H7 (cell line): ENCODE measurements around the gene GLYR1. TPM values are rescaled to one million over a fixed set of nuclear protein-coding genes. Genes with fewer than 3 reads are reported as not detected.

Source experiments
- DNase-seq: peaks from one replicate; pipeline ENCODE4 v3.0.0; 2012
- H3K27me3 ChIP-seq: 2 replicates; pipeline ENCODE4 v1.6.0; 2011; ENCODE audit warnings: mild to moderate bottlenecking, low read length; ENCODE audit not compliant: control insufficient read depth, insufficient read depth
- H3K36me3 ChIP-seq: replicated peaks from 2 replicates; pipeline ENCODE4 v1.5.1; 2011; ENCODE audit warnings: low read length; ENCODE audit not compliant: control insufficient read depth, insufficient read depth
- H3K4me3 ChIP-seq: 2 replicates; pipeline ENCODE4 v1.5.1; 2011; ENCODE audit warnings: low read depth, mild to moderate bottlenecking, control low read depth, low read length, moderate library complexity; ENCODE audit not compliant: insufficient read depth
- total RNA-seq: library from RNA; depleted of rRNA; stranded (reverse); fragments of >200 nt; shearing (Covaris generic); gene quantifications from 2 replicates; pipeline ENCODE4 v1.2.3, GENCODE V29; 2014

The GLYR1 gene
- total RNA-seq, 1 experiment from 2014 or later: 56.6 TPM

- peak; percentile 65 for DNase-seq
- H3K27me3 ChIP-seq: no peaks in the 10 kb centered on the region
- H3K4me3 ChIP-seq: no peak overlapping the region
- peaks cover 28% of the 10 kb centered on the region for H3K36me3 ChIP-seq
Observed at GRCh38 chr16:4814542-4815173, 32.4 kb downstream of the GLYR1 start.

- H3K36me3 ChIP-seq: peaks cover 28% of the 10 kb centered on the region
- H3K27me3 ChIP-seq: no peaks in the 10 kb centered on the region
- DNase-seq: no peak
- H3K4me3 ChIP-seq: no peak overlapping the region
Observed at GRCh38 chr16:4814046-4814445, 33.0 kb downstream of the GLYR1 start.

GRCh38 chr16:4813251-4814003 is 33.7 kb downstream of the GLYR1 start:
- no peak for DNase-seq
- Histone ChIP-seq H3K4me3 (no peak overlapping the region), H3K36me3 (peaks cover 28% of the 10 kb centered on the region), H3K27me3 (no peaks in the 10 kb centered on the region)

- Histone ChIP-seq H3K4me3 (no peak overlapping the region), H3K36me3 (peaks cover 24% of the 10 kb centered on the region), H3K27me3 (no peaks in the 10 kb centered on the region)
- no peak for DNase-seq
Observed at GRCh38 chr16:4811773-4812172, 35.3 kb downstream of the GLYR1 start.

GRCh38 chr16:4811242-4811641 is 35.8 kb downstream of the GLYR1 start:
- H3K36me3 ChIP-seq: peaks cover 26% of the 10 kb centered on the region
- DNase-seq: peak; percentile 29
- no peaks in the 10 kb centered on the region for H3K27me3 ChIP-seq
- H3K4me3 ChIP-seq: no peak overlapping the region

- Histone ChIP-seq H3K4me3 (no peak overlapping the region), H3K27me3 (no peaks in the 10 kb centered on the region), H3K36me3 (peaks cover 10% of the 10 kb centered on the region)
- DNase-seq: no peak
Observed at GRCh38 chr16:4806280-4806679, 40.8 kb downstream of the GLYR1 start.

GRCh38 chr16:4805231-4805630 is 41.9 kb downstream of the GLYR1 start:
- H3K4me3 ChIP-seq: no peak overlapping the region
- peaks cover 8% of the 10 kb centered on the region for H3K36me3 ChIP-seq
- no peaks in the 10 kb centered on the region for H3K27me3 ChIP-seq
- no peak for DNase-seq

GRCh38 chr16:4803898-4804762 is 43.0 kb downstream of the GLYR1 start:
- Histone ChIP-seq H3K27me3 (no peaks in the 10 kb centered on the region), H3K36me3 (peaks cover 7% of the 10 kb centered on the region), H3K4me3 (no peak overlapping the region)
- DNase-seq: peak; percentile 57

GRCh38 chr16:4803401-4803844 is 43.7 kb downstream of the GLYR1 start:
- Histone ChIP-seq H3K4me3 (no peak overlapping the region), H3K27me3 (no peaks in the 10 kb centered on the region), H3K36me3 (peaks cover 7% of the 10 kb centered on the region)
- DNase-seq: peak; percentile 51

- H3K36me3 ChIP-seq: peaks cover 7% of the 10 kb centered on the region
- peak; percentile 100 for DNase-seq
- H3K27me3 ChIP-seq: no peaks in the 10 kb centered on the region
- H3K4me3 ChIP-seq: peak overlapping the region; percentile 63
Observed at GRCh38 chr16:4802659-4803287, 44.3 kb downstream of the GLYR1 start.

GRCh38 chr16:4801962-4802658 is 45.0 kb downstream of the GLYR1 start, which contains the start of gene ROGDI:
ROGDI (minus strand) TSS chr16:4802633; CDS start chr16:4802571, 62 bp downstream.
- peak; percentile 96 for DNase-seq

GRCh38 chr16:4801051-4801961 is 45.8 kb downstream of the GLYR1 start:
- peak overlapping the region; percentile 63 for H3K4me3 ChIP-seq
- H3K27me3 ChIP-seq: no peaks in the 10 kb centered on the region
- DNase-seq: peak; percentile 67
- peaks cover 5% of the 10 kb centered on the region for H3K36me3 ChIP-seq

More at GRCh38 chr16:4801962-4802658, 45.0 kb downstream of the GLYR1 start, which contains the start of gene ROGDI:
- Histone ChIP-seq H3K4me3 (peak within 1 kb of the TSS; percentile 63), H3K36me3 (peaks cover 7% of the 10 kb centered on the region), H3K27me3 (no peaks in the 10 kb centered on the region)
